HepG2 (cell line): ENCODE measurements around the gene SP5. TPM values are rescaled to one million over a fixed set of nuclear protein-coding genes. Genes with fewer than 3 reads are reported as not detected.

Source experiments
- DPF2 ChIP-seq: sonication (generic); formaldehyde crosslinking; IDR thresholded peaks from 2 replicates; pipeline ENCODE4 v1.4.0; 2020; ENCODE audit warnings: mild to moderate bottlenecking, low read depth, missing genetic modification reagents, borderline replicate concordance
- EP300 ChIP-seq, 3 experiments: sonication (generic) in 1 of 3; formaldehyde crosslinking in 1 of 3; IDR thresholded peaks; 2 replicates each; pipeline versions ENCODE4 v1.5.1 to v1.6.1; 2011 to 2020; ENCODE audit warnings: low read depth in 2 of 3, low read length in 2 of 3, borderline replicate concordance in 1 of 3, improper control_type of control experiment in 1 of 3, mild to moderate bottlenecking in 1 of 3, missing genetic modification reagents in 1 of 3, moderate library complexity in 1 of 3
- FOXJ3 ChIP-seq: sonication (generic); formaldehyde crosslinking; IDR thresholded peaks from 2 replicates; pipeline ENCODE4 v1.4.0; 2020; ENCODE audit warnings: missing genetic modification reagents, mild to moderate bottlenecking, borderline replicate concordance
- HIVEP1 ChIP-seq: sonication (generic); formaldehyde crosslinking; IDR thresholded peaks from 2 replicates; pipeline ENCODE4 v1.4.0; 2020; ENCODE audit warnings: mild to moderate bottlenecking, missing genetic modification reagents
- MAZ ChIP-seq, 2 experiments: sonication (generic) in 1 of 2; formaldehyde crosslinking in 1 of 2; IDR thresholded peaks; 2 replicates each; pipeline versions ENCODE4 v1.5.0 to v1.6.1; 2012 to 2020; ENCODE audit warnings: low read depth in 2 of 2, mild to moderate bottlenecking in 2 of 2, borderline replicate concordance in 1 of 2, improper control_type of control experiment in 1 of 2, low read length in 1 of 2, missing genetic modification reagents in 1 of 2, moderate library complexity in 1 of 2
- NBN ChIP-seq: fragments of 450-650 bp; conservative IDR thresholded peaks from 2 replicates; pipeline ENCODE4 v1.6.1; 2017
- RCOR2 ChIP-seq: IDR thresholded peaks from 2 replicates; pipeline ENCODE4 v1.6.1; 2016; ENCODE audit warnings: missing biosample characterization, missing genetic modification reagents
- REL ChIP-seq: sonication (generic); formaldehyde crosslinking; conservative IDR thresholded peaks from 2 replicates; pipeline ENCODE4 v1.8.0; 2022; ENCODE audit warnings: mild to moderate bottlenecking, missing genetic modification reagents, moderate library complexity
- REXO4 ChIP-seq: sonication (generic); formaldehyde crosslinking; IDR thresholded peaks from 2 replicates; pipeline ENCODE4 v1.8.0; 2022; ENCODE audit warnings: missing genetic modification reagents, mild to moderate bottlenecking, borderline replicate concordance
- SP5 ChIP-seq: IDR thresholded peaks from 2 replicates; pipeline ENCODE4 v1.6.1; 2016; ENCODE audit warnings: low read depth, borderline replicate concordance
- ZBTB7B ChIP-seq: sonication (generic); formaldehyde crosslinking; IDR thresholded peaks from 2 replicates; pipeline ENCODE4 v1.4.0; 2020; ENCODE audit warnings: missing genetic modification reagents
- ZBTB8A ChIP-seq: sonication (generic); formaldehyde crosslinking; IDR thresholded peaks from 2 replicates; pipeline ENCODE4 v1.4.0; 2020; ENCODE audit warnings: mild to moderate bottlenecking, low read depth, missing genetic modification reagents, borderline replicate concordance
- ZNF34 ChIP-seq: sonication (generic); formaldehyde crosslinking; IDR thresholded peaks from 2 replicates; pipeline ENCODE4 v1.4.0; 2020; ENCODE audit warnings: mild to moderate bottlenecking, missing genetic modification reagents, borderline replicate concordance
- ZNF776 ChIP-seq: sonication (generic); formaldehyde crosslinking; IDR thresholded peaks from 2 replicates; pipeline ENCODE4 v1.4.0; 2020; ENCODE audit warnings: mild to moderate bottlenecking, missing genetic modification reagents
- polyA plus RNA-seq, 8 experiments: library from polyadenylated mRNA; depleted of rRNA in 3 of 8; stranded (reverse) in 7 of 8; unstranded in 1 of 8; fragments of >200 nt; fragmentation: Illumina TruSeq in 4 of 8; extraction: Trizol in 4 of 8; gene quantifications; 2 replicates each; pipeline versions ENCODE4 v1.2.1 to v1.2.3, GENCODE V29; 2011 to 2016; ENCODE audit warnings: low read depth in 4 of 8, missing spikeins in 1 of 8, mixed read lengths in 1 of 8; ENCODE audit not compliant: insufficient read depth in 1 of 8
- total RNA-seq, 5 experiments: library from RNA; depleted of rRNA; stranded (reverse); fragments of >200 nt; fragmentation: Illumina TruSeq; extraction: Trizol; gene quantifications; 2 replicates each; pipeline ENCODE4 v1.2.3, GENCODE V29; 2016; ENCODE audit warnings: low read depth in 1 of 5
- TF ChIP-seq, protein P1 (sequence below): sonication (generic); formaldehyde crosslinking; conservative IDR thresholded peaks from 2 replicates; pipeline ENCODE4 v1.8.0; 2022; ENCODE audit warnings: mild to moderate bottlenecking, moderate library complexity, missing genetic modification reagents
- TF ChIP-seq, protein P2 (sequence below): IDR thresholded peaks from 2 replicates; pipeline ENCODE4 v1.6.1; 2018; ENCODE audit warnings: missing genetic modification reagents
- TF ChIP-seq, protein P3 (sequence below): sonication (generic); formaldehyde crosslinking; IDR thresholded peaks from 2 replicates; pipeline ENCODE4 v1.4.0; 2020; ENCODE audit warnings: mild to moderate bottlenecking, low read depth, missing genetic modification reagents
- TF ChIP-seq, protein P4 (sequence below): sonication (generic); formaldehyde crosslinking; IDR thresholded peaks from 2 replicates; pipeline ENCODE4 v1.8.1; 2023; ENCODE audit warnings: mild to moderate bottlenecking, moderate library complexity, missing genetic modification reagents
- TF ChIP-seq, protein P5 (sequence below): sonication (generic); formaldehyde crosslinking; IDR thresholded peaks from 2 replicates; pipeline ENCODE4 v1.5.1; 2020; ENCODE audit warnings: mild to moderate bottlenecking, missing genetic modification reagents

SP5 gene
- total and polyA plus RNA-seq, 2 of the 13 experiments (the other 11 are each of a cell fraction or from before 2014, with no cell fraction given): 50.8 to 119 TPM

DNA sequence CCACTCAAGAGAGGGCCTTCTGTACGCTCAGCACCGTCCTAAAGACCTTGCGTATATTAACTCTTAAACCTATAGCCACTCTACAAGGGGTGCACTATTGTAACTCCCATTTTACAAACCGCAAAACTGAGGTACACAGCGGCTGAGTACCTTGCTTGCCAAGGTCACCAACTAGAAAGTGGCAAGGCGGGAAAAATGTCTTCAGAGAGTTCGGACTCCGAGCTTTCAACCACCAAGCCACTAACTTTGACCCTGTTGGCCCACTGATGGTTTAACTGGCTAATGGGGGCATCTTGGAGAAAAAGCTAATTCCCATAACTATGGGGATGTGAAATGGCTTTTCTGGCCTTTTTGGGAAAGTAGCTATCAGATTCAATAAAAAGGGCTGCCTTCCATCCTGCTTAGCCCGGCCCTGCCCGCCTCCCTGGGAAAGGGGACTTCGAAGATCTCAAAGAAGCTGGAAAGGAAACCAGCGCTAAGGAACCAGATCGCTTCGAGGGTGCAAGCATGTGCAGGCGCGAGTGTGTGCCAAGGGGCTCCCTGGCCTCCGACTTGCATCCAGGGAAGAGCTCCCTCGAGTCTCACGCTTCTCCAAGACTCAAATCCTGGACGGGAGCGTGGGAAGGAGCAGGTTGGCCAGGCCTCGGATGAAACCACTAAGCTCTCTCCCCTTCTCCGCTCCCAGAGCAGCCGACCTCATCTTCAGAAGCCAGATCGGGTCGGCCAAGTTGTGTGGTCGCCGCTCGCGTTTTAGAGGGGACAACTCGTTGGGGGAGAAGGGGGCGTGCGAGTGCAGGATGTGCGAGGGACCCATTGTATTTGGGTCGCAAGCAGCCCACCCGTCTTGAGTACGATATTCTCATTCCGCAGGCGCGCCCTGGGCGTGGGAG, 2.2 kb upstream of the SP5 start (continued):
- TF ChIP-seq REXO4 (CRISPR knock-in tag) (peak; percentile 75; the same call in 1 of the 2 replicates), HIVEP1 (CRISPR knock-in tag) (no peak), ZNF776 (no peak), SP5 (CRISPR knock-in tag) (no peak), REL (CRISPR knock-in tag) (peak; percentile 3; the same call in 1 of the 2 replicates), ZBTB7B (0 out of 2 replicates have a peak, but pooled peaks have one; percentile 66), NBN (no peak), FOXJ3 (CRISPR knock-in tag) (no peak), DPF2 (no peak), EP300 (IDR thresholded peaks at IDR 0.05; ENCODE audit: low read depth in 2 of 2, low read length in 2 of 2) (no peak), EP300 (CRISPR knock-in tag; IDR thresholded peaks at IDR 0.05; ENCODE audit: borderline replicate concordance) (no peak), MAZ (IDR thresholded peaks at IDR 0.05; ENCODE audit: borderline replicate concordance, low read depth, low read length) (no peak), MAZ (CRISPR knock-in tag; IDR thresholded peaks at IDR 0.05; ENCODE audit: low read depth) (no peak), RCOR2 (CRISPR knock-in tag) (no peak), ZNF34 (CRISPR knock-in tag) (no peak), ZBTB8A (no peak)
- TF ChIP-seq, protein P1, sequence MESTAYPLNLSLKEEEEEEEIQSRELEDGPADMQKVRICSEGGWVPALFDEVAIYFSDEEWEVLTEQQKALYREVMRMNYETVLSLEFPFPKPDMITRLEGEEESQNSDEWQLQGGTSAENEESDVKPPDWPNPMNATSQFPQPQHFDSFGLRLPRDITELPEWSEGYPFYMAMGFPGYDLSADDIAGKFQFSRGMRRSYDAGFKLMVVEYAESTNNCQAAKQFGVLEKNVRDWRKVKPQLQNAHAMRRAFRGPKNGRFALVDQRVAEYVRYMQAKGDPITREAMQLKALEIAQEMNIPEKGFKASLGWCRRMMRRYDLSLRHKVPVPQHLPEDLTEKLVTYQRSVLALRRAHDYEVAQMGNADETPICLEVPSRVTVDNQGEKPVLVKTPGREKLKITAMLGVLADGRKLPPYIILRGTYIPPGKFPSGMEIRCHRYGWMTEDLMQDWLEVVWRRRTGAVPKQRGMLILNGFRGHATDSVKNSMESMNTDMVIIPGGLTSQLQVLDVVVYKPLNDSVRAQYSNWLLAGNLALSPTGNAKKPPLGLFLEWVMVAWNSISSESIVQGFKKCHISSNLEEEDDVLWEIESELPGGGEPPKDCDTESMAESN (CRISPR knock-in tag): no peak
- TF ChIP-seq, protein P2, sequence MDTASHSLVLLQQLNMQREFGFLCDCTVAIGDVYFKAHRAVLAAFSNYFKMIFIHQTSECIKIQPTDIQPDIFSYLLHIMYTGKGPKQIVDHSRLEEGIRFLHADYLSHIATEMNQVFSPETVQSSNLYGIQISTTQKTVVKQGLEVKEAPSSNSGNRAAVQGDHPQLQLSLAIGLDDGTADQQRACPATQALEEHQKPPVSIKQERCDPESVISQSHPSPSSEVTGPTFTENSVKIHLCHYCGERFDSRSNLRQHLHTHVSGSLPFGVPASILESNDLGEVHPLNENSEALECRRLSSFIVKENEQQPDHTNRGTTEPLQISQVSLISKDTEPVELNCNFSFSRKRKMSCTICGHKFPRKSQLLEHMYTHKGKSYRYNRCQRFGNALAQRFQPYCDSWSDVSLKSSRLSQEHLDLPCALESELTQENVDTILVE (CRISPR knock-in tag): no peak
- TF ChIP-seq, protein P3, sequence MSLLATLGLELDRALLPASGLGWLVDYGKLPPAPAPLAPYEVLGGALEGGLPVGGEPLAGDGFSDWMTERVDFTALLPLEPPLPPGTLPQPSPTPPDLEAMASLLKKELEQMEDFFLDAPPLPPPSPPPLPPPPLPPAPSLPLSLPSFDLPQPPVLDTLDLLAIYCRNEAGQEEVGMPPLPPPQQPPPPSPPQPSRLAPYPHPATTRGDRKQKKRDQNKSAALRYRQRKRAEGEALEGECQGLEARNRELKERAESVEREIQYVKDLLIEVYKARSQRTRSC (CRISPR knock-in tag): no peak
- TF ChIP-seq, protein P4, sequence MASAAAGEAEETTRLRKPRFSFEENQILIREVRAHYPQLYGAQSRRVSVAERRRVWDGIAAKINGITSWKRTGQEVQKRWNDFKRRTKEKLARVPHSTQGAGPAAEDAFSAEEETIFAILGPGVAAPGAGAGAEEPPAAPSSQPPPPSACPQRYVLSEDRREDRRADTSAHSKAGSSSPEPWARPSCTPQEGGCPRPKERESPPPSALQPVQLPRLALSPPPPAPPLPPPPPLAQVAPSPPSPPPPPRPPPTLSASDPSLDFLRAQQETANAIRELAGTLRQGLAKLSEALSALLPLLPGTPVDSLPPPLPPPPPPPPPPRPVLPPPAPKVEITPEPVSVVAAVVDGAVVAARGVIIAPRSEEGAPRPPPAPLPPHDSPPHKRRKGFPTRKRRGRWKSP (CRISPR knock-in tag): no peak; the same call in 1 of the 2 replicates
- TF ChIP-seq, protein P5, sequence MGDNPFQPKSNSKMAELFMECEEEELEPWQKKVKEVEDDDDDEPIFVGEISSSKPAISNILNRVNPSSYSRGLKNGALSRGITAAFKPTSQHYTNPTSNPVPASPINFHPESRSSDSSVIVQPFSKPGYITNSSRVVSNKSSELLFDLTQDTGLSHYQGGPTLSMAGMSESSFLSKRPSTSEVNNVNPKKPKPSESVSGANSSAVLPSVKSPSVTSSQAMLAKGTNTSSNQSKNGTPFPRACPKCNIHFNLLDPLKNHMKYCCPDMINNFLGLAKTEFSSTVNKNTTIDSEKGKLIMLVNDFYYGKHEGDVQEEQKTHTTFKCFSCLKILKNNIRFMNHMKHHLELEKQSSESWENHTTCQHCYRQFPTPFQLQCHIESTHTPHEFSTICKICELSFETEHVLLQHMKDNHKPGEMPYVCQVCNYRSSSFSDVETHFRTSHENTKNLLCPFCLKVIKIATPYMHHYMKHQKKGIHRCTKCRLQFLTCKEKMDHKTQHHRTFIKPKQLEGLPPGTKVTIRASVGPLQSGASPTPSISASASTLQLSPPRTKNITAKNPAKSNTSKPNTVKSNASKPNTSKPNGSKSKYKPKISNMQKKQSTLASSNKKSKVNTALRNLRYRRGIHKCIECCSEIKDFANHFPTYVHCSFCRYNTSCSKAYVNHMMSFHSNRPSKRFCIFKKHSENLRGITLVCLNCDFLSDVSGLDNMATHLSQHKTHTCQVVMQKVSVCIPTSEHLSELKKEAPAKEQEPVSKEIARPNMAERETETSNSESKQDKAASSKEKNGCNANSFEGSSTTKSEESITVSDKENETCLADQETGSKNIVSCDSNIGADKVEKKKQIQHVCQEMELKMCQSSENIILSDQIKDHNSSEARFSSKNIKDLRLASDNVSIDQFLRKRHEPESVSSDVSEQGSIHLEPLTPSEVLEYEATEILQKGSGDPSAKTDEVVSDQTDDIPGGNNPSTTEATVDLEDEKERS (CRISPR knock-in tag): no peak; the same call in 1 of the 2 replicates
